Heart left ventricle (tissue), 16 donors: ENCODE data around the gene SEMA4F. TPM values are rescaled to one million over a fixed set of nuclear protein-coding genes. Genes with fewer than 3 reads are reported as not detected.

ENCODE experiments used
- ATAC-seq, 4 donors: fragments of 200-7000 bp; cut with Tn5 transposase; one replicate each; pipeline ENCODE4 v1.9.1; 2020 to 2022; ENCODE audit warnings: moderate library complexity in 4 of 4, mild to moderate bottlenecking in 3 of 4, moderate number of reproducible peaks in 1 of 4
- DNase-seq, 5 donors: peaks; one replicate each; pipeline ENCODE4 v3.0.0-alpha.2; 2020
- H3K27ac ChIP-seq, 12 donors: fragments of 200-600 bp; sonication (generic) in 4 of 12; one replicate each; pipeline versions ENCODE4 v1.5.0 to v1.8.0; 2016 to 2022; ENCODE audit warnings: mild to moderate bottlenecking in 2 of 12
- H3K27me3 ChIP-seq, 9 donors: fragments of 200-600 bp; sonication (generic) in 2 of 9; one replicate each; pipeline versions ENCODE4 v1.5.1 to v1.8.0; 2016 to 2022; ENCODE audit warnings: mild to moderate bottlenecking in 3 of 9
- H3K36me3 ChIP-seq, 9 donors: fragments of 200-600 bp; sonication (generic) in 2 of 9; one replicate each; pipeline versions ENCODE4 v1.5.0 to v1.8.0; 2018 to 2022; ENCODE audit warnings: mild to moderate bottlenecking in 2 of 9
- H3K4me1 ChIP-seq, 12 donors: fragments of 200-600 bp; sonication (generic) in 4 of 12; one replicate each; pipeline versions ENCODE4 v1.5.0 to v1.8.0; 2016 to 2022; ENCODE audit warnings: mild to moderate bottlenecking in 3 of 12
- H3K4me3 ChIP-seq, 12 donors: fragments of 200-600 bp; sonication (generic) in 4 of 12; one replicate each; pipeline versions ENCODE4 v1.5.0 to v1.8.0; 2017 to 2022; ENCODE audit warnings: mild to moderate bottlenecking in 9 of 12, moderate library complexity in 4 of 12
- H3K9me3 ChIP-seq, 12 donors: fragments of 200-600 bp; sonication (generic) in 4 of 12; one replicate each; pipeline versions ENCODE4 v1.5.0 to v1.8.0; 2016 to 2022; ENCODE audit warnings: mild to moderate bottlenecking in 1 of 12
- POLR2A ChIP-seq, 2 donors: fragments of 450-650 bp; IDR thresholded peaks; one replicate each; pipeline ENCODE4 v1.6.1; 2017; ENCODE audit warnings: antibody characterized with exemption in 2 of 2, mild to moderate bottlenecking in 2 of 2, moderate library complexity in 2 of 2
- WGBS, 4 donors: extraction: QIAGEN DNeasy Blood & Tissue Kit in 2 of 4; methylation state at CpG; one replicate each; pipeline versions ENCODE4 v1.1.5 to v1.1.7; 2013 to 2018; 5-methylcytosine and 5-hydroxymethylcytosine counted together
- intact Hi-C, 10 donors: fragments of 100-400 bp; cut with DNase I; formaldehyde crosslinking; loops; one replicate each; pipeline versions ENCODE4 v1.11.1 to v1.14.2; 2022
- polyA plus RNA-seq, 2 donors: library from polyadenylated mRNA; stranded (reverse); fragments of 200-250 nt; gene quantifications; one replicate each; pipeline ENCODE4 v1.2.3, GENCODE V29; 2013
- total RNA-seq, 9 donors: library from RNA; depleted of rRNA in 2 of 9; stranded (reverse); fragments of >200 nt in 2 of 9; fragmentation: NEBNext Ultra II Directional in 3 of 9; extraction: Animal tissue kit (Norgen Biotek cat#: 25700) in 3 of 9; gene quantifications; one replicate each; pipeline versions ENCODE4 v1.1.0 to v1.2.4, GENCODE V29; 2016 to 2023
- TF ChIP-seq, protein P1 (sequence below), 12 donors: fragments of 200-600 bp; sonication (generic) in 4 of 12; IDR thresholded peaks; one replicate each; pipeline versions ENCODE4 v1.5.0 to v1.8.0; 2018 to 2022; ENCODE audit warnings: antibody characterized with exemption in 12 of 12, mild to moderate bottlenecking in 5 of 12
- donor health status: ischemic (EF 13 %, LVEDD 7.1; RV severe dilation, severe dysfunction).
- donor health status: healthy with polysubstance abuse.
- donor health status: DM: no; HTN: yes; CAD: no.
- donor health status: DM: no; HTN: no; CAD: no.
- donor health status: ischemic (EF 25% LVEDD 6.9; RV normal size, moderate dysfunction).
- donor health status: ischemic (EF 25% LVEDD 5.7; RV mildly dilated, moderate dysfunction).
- donor health status: healthy.
- donor health status: DM: yes; HTN: yes; CAD: no.
- donor health status: ischemic (EF 35%, LVEDD 5.7; RV mildly dilated, moderate dysfunction).
- donor health status: nonischemic (EF 11% LVEDD 7.7; RV severe dilation, severe dysfunction).
- donor health status: DM: yes; HTN: yes; CAD: no.
- donor health status: PGD.
- donor health status: ischemic (EF 29% LVEDD 5.4; RV normal size, mild dysfunction).
- donor health status: nonischemic (EF 23%, LVEDD 6.1; RV moderate dilation, normal function).

The SEMA4F gene
- total and polyA plus RNA-seq, 11 donors = 0.95 to 4.9 (median 3.4) TPM

DNA sequence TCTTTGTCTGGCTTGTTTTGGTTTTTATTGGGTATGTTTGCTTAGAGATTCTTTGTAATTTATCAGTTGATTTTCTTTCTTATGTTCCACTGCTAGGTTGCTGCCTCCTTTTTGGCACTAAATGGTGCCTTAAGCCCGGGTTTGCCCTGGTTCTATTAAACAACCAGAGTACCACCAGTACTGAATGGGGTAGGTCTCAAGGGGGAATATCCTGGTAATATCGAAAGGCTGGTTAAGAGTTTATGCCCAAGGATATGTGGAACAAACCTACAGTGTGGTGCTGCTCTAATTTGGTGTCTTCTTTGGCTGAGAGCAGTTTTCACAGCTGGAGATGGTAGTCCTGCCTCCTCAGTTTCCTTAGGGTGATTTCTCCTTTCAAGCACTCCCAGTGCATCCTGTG, 76.5 kb downstream of the SEMA4F start:
- Histone ChIP-seq H3K27ac (no peak overlapping the region), H3K4me1 (no peaks in the 10 kb centered on the region), H3K4me3 (no peak overlapping the region), H3K27me3 (peaks cover 0 to 5% (median 0%) of the 10 kb centered on the region in 9 donors), H3K36me3 (no peaks in the 10 kb centered on the region), H3K9me3 (peaks cover 0 to 10% (median 0%) of the 10 kb centered on the region in 12 donors)
- TF ChIP-seq POLR2A (IDR thresholded peaks at IDR 0.05) = no peak
- TF ChIP-seq, protein P1, sequence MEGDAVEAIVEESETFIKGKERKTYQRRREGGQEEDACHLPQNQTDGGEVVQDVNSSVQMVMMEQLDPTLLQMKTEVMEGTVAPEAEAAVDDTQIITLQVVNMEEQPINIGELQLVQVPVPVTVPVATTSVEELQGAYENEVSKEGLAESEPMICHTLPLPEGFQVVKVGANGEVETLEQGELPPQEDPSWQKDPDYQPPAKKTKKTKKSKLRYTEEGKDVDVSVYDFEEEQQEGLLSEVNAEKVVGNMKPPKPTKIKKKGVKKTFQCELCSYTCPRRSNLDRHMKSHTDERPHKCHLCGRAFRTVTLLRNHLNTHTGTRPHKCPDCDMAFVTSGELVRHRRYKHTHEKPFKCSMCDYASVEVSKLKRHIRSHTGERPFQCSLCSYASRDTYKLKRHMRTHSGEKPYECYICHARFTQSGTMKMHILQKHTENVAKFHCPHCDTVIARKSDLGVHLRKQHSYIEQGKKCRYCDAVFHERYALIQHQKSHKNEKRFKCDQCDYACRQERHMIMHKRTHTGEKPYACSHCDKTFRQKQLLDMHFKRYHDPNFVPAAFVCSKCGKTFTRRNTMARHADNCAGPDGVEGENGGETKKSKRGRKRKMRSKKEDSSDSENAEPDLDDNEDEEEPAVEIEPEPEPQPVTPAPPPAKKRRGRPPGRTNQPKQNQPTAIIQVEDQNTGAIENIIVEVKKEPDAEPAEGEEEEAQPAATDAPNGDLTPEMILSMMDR (IDR thresholded peaks at IDR 0.05) = no peak
- intact Hi-C loops = no loop called here
- ATAC-seq (no peak), DNase-seq (no peak)
- 84 to 93% (median 92%) methylated on average over 2 of the region's 2 CpGs for WGBS, 4 donors

Other genes with a start within 250 kb of the SEMA4F start
- gene C2orf81, start 232.6 kb upstream of the SEMA4F start, total RNA-seq = 1 to 10 TPM in 3 of 9 donors, under 1 TPM in 6; 0.48 to 2.3 (median 0.85) TPM
- 1 to 10 TPM in 1 of 2 donors, under 1 TPM in 1; 0.91 to 1.1 TPM for gene C2orf81, start 232.6 kb upstream of the SEMA4F start, polyA plus RNA-seq
- gene WDR54, start 232.5 kb upstream of the SEMA4F start, total RNA-seq = 1 to 10 TPM; 1.5 to 5.1 (median 3.0) TPM
- gene WDR54, start 232.5 kb upstream of the SEMA4F start, polyA plus RNA-seq = 1 to 10 TPM; 1.4 to 6.5 TPM
- gene RTKN, start 212.3 kb upstream of the SEMA4F start, total RNA-seq = 10 to 100 TPM; 10.9 to 19.6 (median 15.3) TPM
- gene RTKN, start 212.3 kb upstream of the SEMA4F start, polyA plus RNA-seq = 10 to 100 TPM; 18.0 to 27.6 TPM
- gene INO80B, start 199.2 kb upstream of the SEMA4F start, total RNA-seq = 10 to 100 TPM; 11.7 to 29.2 (median 21.3) TPM
- 10 to 100 TPM; 26.1 to 28.5 TPM for gene INO80B, start 199.2 kb upstream of the SEMA4F start, polyA plus RNA-seq
- gene WBP1, start 195.8 kb upstream of the SEMA4F start, total RNA-seq = 10 to 100 TPM; 32.7 to 58.4 (median 42.4) TPM
- 10 to 100 TPM; 29.0 to 44.2 TPM for gene WBP1, start 195.8 kb upstream of the SEMA4F start, polyA plus RNA-seq
- 10 to 100 TPM; 17.3 to 31.9 (median 22.8) TPM for gene MOGS, start 188.9 kb upstream of the SEMA4F start, total RNA-seq
- gene MOGS, start 188.9 kb upstream of the SEMA4F start, polyA plus RNA-seq = 10 to 100 TPM; 15.8 to 34.4 TPM
- 100 to 1,000 TPM in 7 of 9 donors, 10 to 100 TPM in 2; 64.9 to 180 (median 140) TPM for gene MRPL53, start 181.6 kb upstream of the SEMA4F start, total RNA-seq
- 100 to 1,000 TPM in 1 of 2 donors, 10 to 100 TPM in 1; 77.6 to 128 TPM for gene MRPL53, start 181.6 kb upstream of the SEMA4F start, polyA plus RNA-seq
- 10 to 100 TPM in 1 of 9 donors, 1 to 10 TPM in 8; 4.4 to 13.4 (median 7.1) TPM for gene CCDC142, start 171.2 kb upstream of the SEMA4F start, total RNA-seq
- gene CCDC142, start 171.2 kb upstream of the SEMA4F start, polyA plus RNA-seq = 1 to 10 TPM; 5.8 to 6.4 TPM
- gene TTC31, start 171.2 kb upstream of the SEMA4F start, total RNA-seq = 10 to 100 TPM in 4 of 9 donors, 1 to 10 TPM in 5; 7.1 to 14.2 (median 10.0) TPM
- gene TTC31, start 171.2 kb upstream of the SEMA4F start, polyA plus RNA-seq = 10 to 100 TPM in 1 of 2 donors, 1 to 10 TPM in 1; 8.8 to 13.2 TPM
- gene LBX2, start 154.6 kb upstream of the SEMA4F start, total RNA-seq = 1 to 10 TPM in 2 of 9 donors, under 1 TPM in 5, not detected in 2; 0.14 to 1.7 (median 0.72) TPM
- under 1 TPM; 0.27 to 0.67 TPM for gene LBX2, start 154.6 kb upstream of the SEMA4F start, polyA plus RNA-seq
- 10 to 100 TPM; 10.6 to 22.3 (median 16.5) TPM for gene PCGF1, start 146.6 kb upstream of the SEMA4F start, total RNA-seq
- gene PCGF1, start 146.6 kb upstream of the SEMA4F start, polyA plus RNA-seq = 10 to 100 TPM; 22.5 to 24.9 TPM
- gene TLX2, start 139.8 kb upstream of the SEMA4F start, total RNA-seq = not detected
- gene TLX2, start 139.8 kb upstream of the SEMA4F start, polyA plus RNA-seq = not detected
- not detected for gene DQX1, start 128.0 kb upstream of the SEMA4F start, total RNA-seq
- not detected for gene DQX1, start 128.0 kb upstream of the SEMA4F start, polyA plus RNA-seq
- gene AUP1, start 124.5 kb upstream of the SEMA4F start, total RNA-seq = 10 to 100 TPM; 33.6 to 74.5 (median 49.8) TPM
- 100 to 1,000 TPM in 1 of 2 donors, 10 to 100 TPM in 1; 77.9 to 168 TPM for gene AUP1, start 124.5 kb upstream of the SEMA4F start, polyA plus RNA-seq
- gene HTRA2, start 124.3 kb upstream of the SEMA4F start, total RNA-seq = 10 to 100 TPM; 23.6 to 32.0 (median 24.8) TPM
- 10 to 100 TPM; 24.5 to 45.4 TPM for gene HTRA2, start 124.3 kb upstream of the SEMA4F start, polyA plus RNA-seq
- 1 to 10 TPM; 1.6 to 8.7 (median 3.0) TPM for gene LOXL3, start 100.3 kb upstream of the SEMA4F start, total RNA-seq
- 1 to 10 TPM; 1.5 to 3.5 TPM for gene LOXL3, start 100.3 kb upstream of the SEMA4F start, polyA plus RNA-seq
- gene DOK1, start 99.5 kb upstream of the SEMA4F start, total RNA-seq = 10 to 100 TPM in 1 of 9 donors, 1 to 10 TPM in 8; 2.6 to 11.6 (median 4.8) TPM
- 1 to 10 TPM; 2.4 to 6.0 TPM for gene DOK1, start 99.5 kb upstream of the SEMA4F start, polyA plus RNA-seq
- under 1 TPM in 3 of 9 donors, not detected in 6; 0.21 to 0.88 (median 0.79) TPM for gene M1AP, start 5.9 kb upstream of the SEMA4F start, total RNA-seq
- under 1 TPM; 0.07 to 0.08 TPM for gene M1AP, start 5.9 kb upstream of the SEMA4F start, polyA plus RNA-seq
- 10 to 100 TPM in 7 of 9 donors, 1 to 10 TPM in 2; 1.9 to 24.6 (median 16.3) TPM for gene HK2, start 179.9 kb downstream of the SEMA4F start, total RNA-seq
- 10 to 100 TPM in 1 of 2 donors, 1 to 10 TPM in 1; 8.3 to 31.5 TPM for gene HK2, start 179.9 kb downstream of the SEMA4F start, polyA plus RNA-seq